ENCODE data around the gene SLC10A2. TPM values are rescaled to one million over a fixed set of nuclear protein-coding genes. Genes with fewer than 3 reads are reported as not detected.

SLC10A2 gene
- total RNA-seq, 2 donors from 2014 or later = not detected

DNA sequence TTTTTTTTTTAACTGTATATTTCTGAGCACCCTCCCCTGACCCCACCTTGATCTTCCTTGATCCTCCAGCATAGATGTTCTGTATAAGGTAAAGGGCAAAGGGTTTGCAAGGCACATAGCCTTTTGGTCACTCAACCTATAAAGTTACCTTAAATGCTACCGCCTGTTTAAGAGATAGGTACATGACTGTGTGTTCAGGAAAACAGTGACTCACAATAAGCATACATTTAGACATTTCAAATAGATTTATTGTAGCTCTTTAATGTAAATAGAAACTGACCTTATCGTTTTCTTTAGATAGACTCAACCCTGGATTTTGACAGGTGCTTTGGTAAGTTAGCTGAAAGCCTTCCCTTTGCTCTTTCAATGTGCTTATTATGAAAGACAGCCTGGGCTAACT, 15.2 kb upstream of the SLC10A2 start:
- H3K4me1 Mint-ChIP-seq (ENCODE audit: low read depth) = no peaks in the 10 kb centered on the region
- no peak for DNase-seq
- H3K4me3 Mint-ChIP-seq = no peak overlapping the region
- H3K36me3 Mint-ChIP-seq (ENCODE audit: insufficient read depth in 2 of 2) = peaks cover 0 to 2% of the 10 kb centered on the region in 2 donors
- peaks cover 4 to 8% of the 10 kb centered on the region in 2 donors for H3K9me3 Mint-ChIP-seq
- no peak for ATAC-seq (replicated peaks in 1 of 2)
- H3K27me3 Mint-ChIP-seq (ENCODE audit: low read depth) = peaks cover 9% of the 10 kb centered on the region
- no peak overlapping the region for H3K27ac Mint-ChIP-seq

DNA sequence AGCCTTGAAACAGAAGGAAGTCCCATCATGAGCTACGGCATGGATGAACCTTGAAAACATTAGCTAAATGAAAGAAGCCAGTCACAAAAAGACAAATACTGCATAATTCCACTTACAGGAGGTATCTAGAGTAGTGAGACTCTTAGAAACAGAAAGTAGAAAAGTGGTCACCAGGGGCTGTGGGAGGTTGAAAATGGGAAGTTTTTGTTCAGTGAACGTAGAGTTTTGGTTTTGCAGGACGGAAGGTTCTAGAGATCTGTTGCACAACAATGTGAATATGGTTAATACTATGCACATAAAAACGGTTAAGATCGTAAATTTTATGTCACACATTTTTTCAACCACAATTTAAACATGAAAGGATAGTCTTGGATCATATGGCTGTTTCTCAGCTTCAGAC, 11.9 kb upstream of the SLC10A2 start:
- no peak for DNase-seq
- H3K9me3 Mint-ChIP-seq = peaks cover 4 to 8% of the 10 kb centered on the region in 2 donors
- H3K27ac Mint-ChIP-seq = no peak overlapping the region
- peaks cover 0 to 2% of the 10 kb centered on the region in 2 donors for H3K36me3 Mint-ChIP-seq (ENCODE audit: insufficient read depth in 2 of 2)
- no peak for ATAC-seq (replicated peaks in 1 of 2)
- H3K4me3 Mint-ChIP-seq = no peak overlapping the region
- no peaks in the 10 kb centered on the region for H3K4me1 Mint-ChIP-seq (ENCODE audit: low read depth)
- H3K27me3 Mint-ChIP-seq (ENCODE audit: low read depth) = peaks cover 9% of the 10 kb centered on the region

DNA sequence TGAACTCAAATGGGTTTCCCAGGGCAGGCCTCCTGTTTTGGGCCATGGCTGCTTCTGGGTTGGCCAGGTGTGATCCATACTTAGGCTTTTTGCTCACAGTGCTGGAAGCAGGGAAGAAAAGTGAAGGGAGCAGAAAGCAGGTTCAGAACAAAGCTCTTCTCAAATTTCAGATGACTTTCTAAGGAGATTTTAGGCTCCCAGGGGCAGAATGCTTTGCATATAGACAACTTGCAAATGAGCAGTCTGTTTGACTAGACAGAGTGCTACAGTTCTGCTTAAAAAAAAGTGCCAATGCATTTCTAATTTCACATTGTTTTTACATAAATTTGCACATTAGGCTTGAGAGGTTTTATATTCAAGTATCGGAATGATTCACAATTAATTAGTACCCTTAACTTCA, 2.6 kb upstream of the SLC10A2 start:
- ATAC-seq (replicated peaks in 1 of 2) (no peak), DNase-seq (no peak)
- Mint-ChIP-seq H3K9me3 (peaks cover 4 to 8% of the 10 kb centered on the region in 2 donors), H3K27ac (no peak overlapping the region), H3K4me3 (no peak overlapping the region), H3K36me3 (ENCODE audit: insufficient read depth in 2 of 2) (no peaks in the 10 kb centered on the region), H3K27me3 (ENCODE audit: low read depth) (no peaks in the 10 kb centered on the region), H3K4me1 (ENCODE audit: low read depth) (no peaks in the 10 kb centered on the region)

DNA sequence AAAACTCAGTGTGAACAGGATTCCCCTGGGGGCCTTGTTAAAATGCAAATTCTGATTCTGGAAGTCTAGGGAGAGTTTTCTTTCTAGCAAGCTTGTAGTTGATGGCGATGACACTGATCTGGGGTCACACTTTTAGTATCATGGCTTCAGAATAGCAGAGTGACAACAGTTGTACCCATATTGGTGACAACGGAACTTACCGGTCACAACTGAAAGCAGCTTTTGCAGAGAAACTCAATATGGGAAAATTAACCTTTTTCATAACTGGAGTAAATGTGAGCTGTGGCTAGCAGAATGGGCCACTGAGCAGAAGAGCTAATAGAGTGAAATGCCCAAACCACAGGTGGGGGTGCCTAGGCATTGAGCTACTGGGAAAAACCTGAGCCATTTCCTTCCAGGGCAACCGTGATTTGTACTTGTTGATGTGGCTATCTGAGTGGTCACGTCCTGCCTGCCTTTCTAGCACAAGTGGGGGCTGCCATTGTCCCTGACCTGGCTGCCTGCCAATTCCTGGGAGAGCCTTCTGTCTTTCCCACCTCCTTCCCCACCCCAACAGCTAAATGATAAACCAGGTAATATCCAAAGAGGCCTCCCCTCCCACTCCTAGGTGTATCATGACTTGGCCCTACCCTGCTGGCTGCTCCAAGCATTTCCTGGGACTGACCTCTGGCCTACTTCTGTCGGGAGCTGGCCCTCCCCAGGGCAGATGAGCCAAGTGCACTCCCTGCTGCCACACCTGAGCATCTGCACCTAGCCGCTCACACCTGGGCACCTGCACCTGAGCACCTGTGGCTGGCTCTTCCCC, 1.7 kb upstream of the SLC10A2 start:
- DNase-seq = no peak
- H3K36me3 Mint-ChIP-seq (ENCODE audit: insufficient read depth in 2 of 2) = no peaks in the 10 kb centered on the region
- no peak overlapping the region for H3K4me3 Mint-ChIP-seq
- H3K27ac Mint-ChIP-seq = no peak overlapping the region
- no peaks in the 10 kb centered on the region for H3K27me3 Mint-ChIP-seq (ENCODE audit: low read depth)
- peaks cover 4 to 8% of the 10 kb centered on the region in 2 donors for H3K9me3 Mint-ChIP-seq
- ATAC-seq (replicated peaks in 1 of 2) = no peak
- no peaks in the 10 kb centered on the region for H3K4me1 Mint-ChIP-seq (ENCODE audit: low read depth)

DNA sequence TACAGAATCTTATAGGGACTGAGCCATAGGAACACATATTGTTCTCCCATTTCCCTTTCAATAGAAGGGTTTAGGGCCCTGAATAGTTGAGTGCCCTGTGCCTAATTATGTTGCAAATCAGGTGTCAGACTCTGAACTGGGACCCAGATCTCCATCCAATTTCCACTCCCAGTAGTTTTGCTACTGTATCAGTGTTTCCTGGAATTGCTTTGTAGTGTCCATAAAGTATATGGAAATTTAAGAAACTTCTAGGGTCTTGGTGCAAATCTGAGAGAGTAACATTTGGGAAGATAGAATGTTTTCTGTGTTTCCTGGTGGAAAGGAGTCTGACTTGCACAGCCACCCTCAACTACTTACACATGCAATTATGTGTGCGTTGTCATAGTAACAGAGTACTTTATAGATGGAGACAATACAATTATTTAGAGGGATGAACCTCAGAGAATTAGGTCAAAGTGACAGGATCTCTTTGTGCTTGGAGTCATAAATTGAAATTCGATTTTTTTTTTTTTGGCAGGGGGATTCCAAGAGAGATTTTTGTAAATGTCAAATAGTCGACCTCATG, 646 bp upstream of the SLC10A2 start:
- DNase-seq (no peak), ATAC-seq (replicated peaks in 1 of 2) (no peak)
- Mint-ChIP-seq H3K36me3 (ENCODE audit: insufficient read depth in 2 of 2) (no peaks in the 10 kb centered on the region), H3K4me1 (ENCODE audit: low read depth) (no peaks in the 10 kb centered on the region), H3K27ac (no peak overlapping the region), H3K27me3 (ENCODE audit: low read depth) (no peaks in the 10 kb centered on the region), H3K9me3 (peaks cover 4 to 8% of the 10 kb centered on the region in 2 donors), H3K4me3 (no peak overlapping the region)

DNA sequence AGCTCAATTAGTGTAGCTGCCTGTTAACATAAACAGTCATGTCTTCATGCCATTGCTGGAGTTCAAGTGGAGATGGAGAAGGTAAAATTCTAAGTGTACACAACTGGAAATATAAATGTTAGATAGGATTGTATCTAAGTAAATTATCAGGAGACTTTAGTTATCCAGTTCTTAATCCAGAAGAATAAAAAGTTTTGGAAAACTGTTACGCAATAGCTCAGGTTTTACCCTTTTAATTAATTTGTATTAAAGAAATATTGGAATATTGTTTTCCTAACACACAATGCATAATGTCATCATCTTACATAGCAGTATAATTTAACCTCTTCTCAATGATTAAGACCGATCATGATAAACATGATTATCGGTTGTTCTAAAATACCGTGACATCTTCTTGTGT, 2.8 kb downstream of the SLC10A2 start:
- ATAC-seq (replicated peaks in 1 of 2) (no peak), DNase-seq (no peak)
- no peaks in the 10 kb centered on the region for H3K27me3 Mint-ChIP-seq (ENCODE audit: low read depth)
- H3K4me1 Mint-ChIP-seq (ENCODE audit: low read depth) = no peaks in the 10 kb centered on the region
- H3K27ac Mint-ChIP-seq = no peak overlapping the region
- H3K4me3 Mint-ChIP-seq = no peak overlapping the region
- no peaks in the 10 kb centered on the region for H3K36me3 Mint-ChIP-seq (ENCODE audit: insufficient read depth in 2 of 2)
- H3K9me3 Mint-ChIP-seq = peaks cover 0 to 2% of the 10 kb centered on the region in 2 donors

DNA sequence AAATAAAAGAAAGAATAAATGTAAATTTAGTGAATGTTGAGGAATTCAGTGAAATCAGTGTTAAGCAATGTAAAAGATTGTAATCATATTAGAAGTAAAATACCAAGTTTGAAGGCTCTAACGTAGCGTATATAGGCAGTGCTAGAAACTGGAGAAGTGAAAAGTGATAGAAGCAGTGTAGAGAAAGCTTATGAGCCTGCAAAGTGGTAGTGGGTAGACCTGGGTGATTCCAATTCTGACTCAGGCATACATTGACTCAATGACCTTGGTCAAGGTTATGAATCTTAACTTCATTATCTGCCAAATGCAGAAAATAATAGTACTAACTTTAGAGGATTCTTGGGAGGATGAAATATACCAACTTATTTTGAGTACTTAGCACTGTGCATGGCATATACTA, 4.1 kb downstream of the SLC10A2 start:
- H3K36me3 Mint-ChIP-seq (ENCODE audit: insufficient read depth in 2 of 2) = no peaks in the 10 kb centered on the region
- no peak overlapping the region for H3K4me3 Mint-ChIP-seq
- DNase-seq (no peak), ATAC-seq (replicated peaks in 1 of 2) (no peak)
- no peak overlapping the region for H3K27ac Mint-ChIP-seq
- H3K9me3 Mint-ChIP-seq = peaks cover 0 to 2% of the 10 kb centered on the region in 2 donors
- H3K27me3 Mint-ChIP-seq (ENCODE audit: low read depth) = no peaks in the 10 kb centered on the region
- no peaks in the 10 kb centered on the region for H3K4me1 Mint-ChIP-seq (ENCODE audit: low read depth)

DNA sequence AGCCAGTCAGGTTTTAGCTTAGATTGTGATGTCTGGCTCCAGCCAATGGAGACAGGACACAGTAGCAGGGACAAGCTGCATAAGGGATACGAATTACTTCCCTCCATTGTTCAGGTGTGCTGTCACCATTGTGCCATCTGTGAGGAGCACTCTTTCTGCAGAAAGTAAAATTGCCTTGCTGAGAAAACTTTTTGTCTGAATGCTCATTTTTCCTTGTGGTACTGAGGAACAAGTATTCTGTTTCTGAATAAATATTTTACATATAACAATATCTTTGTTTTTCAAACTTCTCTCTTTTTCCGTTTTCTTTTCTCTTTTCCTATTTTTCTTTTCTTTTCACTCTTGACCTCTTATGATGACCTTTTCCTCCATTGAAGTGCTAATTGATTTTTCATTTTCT, 10.2 kb downstream of the SLC10A2 start:
- Mint-ChIP-seq H3K27ac (no peak overlapping the region), H3K4me3 (no peak overlapping the region), H3K27me3 (ENCODE audit: low read depth) (no peaks in the 10 kb centered on the region), H3K36me3 (ENCODE audit: insufficient read depth in 2 of 2) (peaks cover 2 to 4% of the 10 kb centered on the region in 2 donors), H3K4me1 (ENCODE audit: low read depth) (no peaks in the 10 kb centered on the region), H3K9me3 (peaks cover 13 to 15% of the 10 kb centered on the region in 2 donors)
- no peak for DNase-seq
- no peak for ATAC-seq (replicated peaks in 1 of 2)

DNA sequence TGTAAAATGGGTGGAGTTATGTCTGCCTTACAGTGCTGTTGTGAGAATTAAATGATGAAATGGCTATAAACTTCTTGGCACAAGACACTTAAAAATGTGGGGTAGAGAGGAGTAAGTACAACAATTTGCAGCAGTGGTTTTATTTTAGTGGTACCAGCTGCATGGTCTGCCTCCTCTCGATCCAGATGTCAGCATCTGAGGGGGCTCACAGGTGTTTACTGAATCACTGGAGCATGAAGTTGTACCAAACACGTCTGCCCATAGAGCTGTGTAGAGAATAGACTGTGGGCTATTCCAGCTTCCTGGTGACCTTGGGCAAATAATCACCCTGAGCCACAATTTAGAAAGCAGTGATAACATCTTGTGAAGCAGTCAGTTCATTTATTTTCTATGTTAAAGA, 11.1 kb downstream of the SLC10A2 start:
- Mint-ChIP-seq H3K27ac (no peak overlapping the region), H3K27me3 (ENCODE audit: low read depth) (no peaks in the 10 kb centered on the region), H3K4me3 (no peak overlapping the region), H3K9me3 (peaks cover 13 to 15% of the 10 kb centered on the region in 2 donors), H3K4me1 (ENCODE audit: low read depth) (no peaks in the 10 kb centered on the region), H3K36me3 (ENCODE audit: insufficient read depth in 2 of 2) (peaks cover 2 to 4% of the 10 kb centered on the region in 2 donors)
- ATAC-seq (replicated peaks in 1 of 2) = no peak
- DNase-seq = no peak

DNA sequence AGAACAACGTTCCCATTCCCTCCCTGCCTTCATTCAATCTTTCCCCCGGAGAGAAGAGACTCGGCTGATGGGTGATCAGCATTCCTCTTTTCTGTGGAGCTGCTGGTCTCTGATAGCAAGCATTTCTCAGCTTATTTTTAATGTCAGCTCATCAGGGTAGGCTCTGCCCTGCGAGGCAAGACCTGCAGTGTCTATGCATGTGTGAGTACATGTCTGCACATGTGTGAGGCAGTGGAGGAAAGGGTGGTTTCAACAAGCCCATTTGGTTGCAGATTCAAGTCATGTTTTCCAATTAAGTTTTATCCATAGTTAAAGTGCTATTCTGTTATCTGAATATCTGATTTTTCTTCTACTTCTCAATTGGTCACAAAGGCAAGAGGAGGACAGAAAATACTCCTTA, 19.5 kb downstream of the SLC10A2 start:
- H3K27ac Mint-ChIP-seq = no peak overlapping the region
- no peaks in the 10 kb centered on the region for H3K27me3 Mint-ChIP-seq (ENCODE audit: low read depth)
- no peak for DNase-seq
- H3K4me1 Mint-ChIP-seq (ENCODE audit: low read depth) = no peaks in the 10 kb centered on the region
- no peaks in the 10 kb centered on the region for H3K36me3 Mint-ChIP-seq (ENCODE audit: insufficient read depth in 2 of 2)
- no peak for ATAC-seq (replicated peaks in 1 of 2)
- peaks cover 0 to 4% of the 10 kb centered on the region in 2 donors for H3K9me3 Mint-ChIP-seq
- H3K4me3 Mint-ChIP-seq = no peak overlapping the region

DNA sequence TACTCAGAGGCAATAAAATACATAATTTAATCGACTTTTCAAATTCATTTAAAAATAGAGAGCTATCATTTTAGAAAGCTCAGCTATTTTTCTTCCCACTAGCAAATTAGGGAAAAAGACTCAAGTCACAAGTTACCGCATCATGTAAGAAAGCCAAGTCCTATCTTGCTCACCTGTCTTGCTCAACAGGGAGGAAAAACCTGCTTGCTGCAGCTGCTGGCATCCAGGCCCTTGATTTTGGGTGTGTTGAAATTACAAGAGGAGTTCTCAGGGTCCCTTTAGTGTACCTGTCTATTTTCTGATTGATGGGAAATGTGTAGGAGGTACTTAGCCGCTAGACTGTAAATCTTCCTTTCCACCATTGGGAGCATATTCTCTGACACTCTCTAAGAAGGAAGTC, 22.2 kb downstream of the SLC10A2 start:
- peaks cover 0 to 4% of the 10 kb centered on the region in 2 donors for H3K9me3 Mint-ChIP-seq
- no peaks in the 10 kb centered on the region for H3K4me1 Mint-ChIP-seq (ENCODE audit: low read depth)
- ATAC-seq (replicated peaks in 1 of 2) (no peak), DNase-seq (no peak)
- no peaks in the 10 kb centered on the region for H3K36me3 Mint-ChIP-seq (ENCODE audit: insufficient read depth in 2 of 2)
- H3K27ac Mint-ChIP-seq = no peak overlapping the region
- no peak overlapping the region for H3K4me3 Mint-ChIP-seq
- no peaks in the 10 kb centered on the region for H3K27me3 Mint-ChIP-seq (ENCODE audit: low read depth)

DNA sequence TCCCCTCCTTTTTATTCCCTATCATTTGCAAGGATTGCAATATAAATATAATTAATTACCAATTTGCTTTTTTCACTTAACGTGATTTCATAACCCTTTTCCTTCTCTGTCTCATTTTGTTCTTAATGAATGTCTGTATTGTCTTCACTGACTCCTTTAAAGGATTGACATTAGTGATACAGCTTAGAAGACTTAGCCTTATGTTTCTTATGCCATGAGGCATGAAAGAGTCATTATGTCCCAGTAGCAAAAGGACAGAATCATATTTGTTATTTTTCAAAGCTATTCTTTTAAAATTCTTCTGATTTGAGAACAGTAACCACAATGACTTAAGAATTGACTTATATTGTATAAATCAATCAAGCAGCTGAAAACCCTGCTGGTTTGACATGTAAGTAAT, 26.2 kb downstream of the SLC10A2 start:
- ATAC-seq (replicated peaks in 1 of 2) = no peak
- no peaks in the 10 kb centered on the region for H3K27me3 Mint-ChIP-seq (ENCODE audit: low read depth)
- no peaks in the 10 kb centered on the region for H3K4me1 Mint-ChIP-seq (ENCODE audit: low read depth)
- no peaks in the 10 kb centered on the region for H3K9me3 Mint-ChIP-seq
- no peak for DNase-seq
- no peaks in the 10 kb centered on the region for H3K36me3 Mint-ChIP-seq (ENCODE audit: insufficient read depth in 2 of 2)
- H3K27ac Mint-ChIP-seq = no peak overlapping the region
- H3K4me3 Mint-ChIP-seq = no peak overlapping the region

DNA sequence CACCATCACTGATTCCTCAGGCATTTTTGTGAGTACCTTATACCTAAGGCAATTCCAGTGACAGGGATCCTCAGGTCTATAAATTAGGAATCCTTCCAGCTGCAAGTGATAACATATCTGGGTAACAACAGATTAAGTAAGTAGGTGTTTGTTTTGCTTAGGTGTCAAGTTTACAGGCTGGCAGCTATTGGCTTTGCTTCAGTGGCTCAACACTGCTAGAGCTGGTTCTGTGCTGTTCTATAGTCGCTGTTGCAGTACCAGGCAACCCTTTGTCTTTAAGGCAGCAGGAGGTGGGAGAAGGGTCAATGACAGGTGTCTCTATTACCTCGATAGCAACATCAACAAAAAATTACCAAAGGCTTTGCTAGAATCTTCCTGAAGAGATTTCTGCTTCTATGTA, 27.0 kb downstream of the SLC10A2 start:
- no peak for ATAC-seq (replicated peaks in 1 of 2)
- H3K36me3 Mint-ChIP-seq (ENCODE audit: insufficient read depth in 2 of 2) = no peaks in the 10 kb centered on the region
- no peaks in the 10 kb centered on the region for H3K4me1 Mint-ChIP-seq (ENCODE audit: low read depth)
- H3K9me3 Mint-ChIP-seq = no peaks in the 10 kb centered on the region
- DNase-seq = no peak
- H3K27ac Mint-ChIP-seq = no peak overlapping the region
- H3K4me3 Mint-ChIP-seq = no peak overlapping the region
- no peaks in the 10 kb centered on the region for H3K27me3 Mint-ChIP-seq (ENCODE audit: low read depth)

DNA sequence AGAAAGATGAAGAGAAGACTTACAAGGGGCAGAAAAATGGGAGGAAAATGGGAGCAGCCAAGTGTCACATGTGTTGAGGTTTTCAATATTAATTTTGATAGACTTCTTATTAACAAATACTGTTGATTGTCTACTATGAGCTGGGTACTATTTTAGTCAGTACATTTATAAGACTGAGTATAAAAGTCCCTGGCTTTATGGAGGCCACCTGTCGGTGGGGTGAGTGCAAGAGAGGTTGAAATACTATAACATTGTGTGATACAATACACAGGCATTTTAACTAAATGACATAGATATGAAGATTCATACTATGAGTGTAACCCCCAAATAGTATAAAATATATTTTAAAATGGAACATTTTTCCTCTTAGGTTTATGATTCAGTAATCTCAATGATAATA, 29.9 kb downstream of the SLC10A2 start:
- Mint-ChIP-seq H3K9me3 (no peaks in the 10 kb centered on the region), H3K27me3 (ENCODE audit: low read depth) (no peaks in the 10 kb centered on the region)
- no peak for DNase-seq

More for the DNA sequence above, 29.9 kb downstream of the SLC10A2 start:
- H3K36me3 Mint-ChIP-seq (ENCODE audit: insufficient read depth in 2 of 2) = no peaks in the 10 kb centered on the region
- no peak overlapping the region for H3K4me3 Mint-ChIP-seq
- H3K27ac Mint-ChIP-seq = no peak overlapping the region
- H3K4me1 Mint-ChIP-seq (ENCODE audit: low read depth) = no peaks in the 10 kb centered on the region
- ATAC-seq (replicated peaks in 1 of 2) = no peak

Data from activated T-cell treated with anti-CD3 and anti-CD28 coated beads, Interleukin-2, amount 50 U/mL, for 72 hours (primary cell).